Medulla oblongata (tissue), 1 donor: Measurements from ENCODE around the gene SPRTN.
A peak's percentile ranks its signal among the peaks of the same experiment; 100 is the strongest.

ENCODE experiments used
- DNase-seq: peaks from one replicate; pipeline ENCODE4 v3.0.0-alpha.2; 2015; ENCODE audit errors: extremely low spot score

SPRTN gene

DNA sequence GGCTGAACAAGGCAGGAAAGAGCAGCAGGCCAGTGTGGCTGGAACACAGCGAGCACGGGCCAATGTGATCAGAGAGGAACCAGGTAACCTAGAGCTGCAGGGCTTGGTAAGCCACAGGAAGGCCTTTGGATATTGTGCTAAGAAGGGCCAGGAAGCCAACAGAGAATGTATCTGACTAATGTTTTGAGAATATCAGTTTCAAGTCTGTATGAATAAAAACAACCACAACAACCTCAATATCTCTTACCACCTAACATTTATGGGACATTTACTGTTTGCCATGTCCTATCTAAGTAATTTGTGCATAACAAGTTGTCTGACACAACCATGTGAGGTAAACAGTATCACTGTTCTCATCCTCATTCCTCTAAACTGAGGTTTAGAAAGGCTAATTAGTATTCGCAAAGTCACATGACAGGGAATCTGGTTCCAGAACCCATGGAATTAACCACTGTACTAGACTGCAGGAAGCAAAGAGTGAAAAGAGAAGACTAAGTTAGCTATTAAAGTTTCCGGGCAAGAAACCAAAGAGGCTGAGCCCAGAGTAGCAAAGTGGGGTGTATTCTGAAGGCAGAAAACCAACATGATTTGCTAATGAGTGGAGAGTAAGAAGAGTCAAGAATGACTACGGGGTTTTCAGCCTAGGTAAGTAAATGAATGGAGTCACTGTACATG is 38.9 kb downstream of the SPRTN start:
- no peak for DNase-seq

DNA sequence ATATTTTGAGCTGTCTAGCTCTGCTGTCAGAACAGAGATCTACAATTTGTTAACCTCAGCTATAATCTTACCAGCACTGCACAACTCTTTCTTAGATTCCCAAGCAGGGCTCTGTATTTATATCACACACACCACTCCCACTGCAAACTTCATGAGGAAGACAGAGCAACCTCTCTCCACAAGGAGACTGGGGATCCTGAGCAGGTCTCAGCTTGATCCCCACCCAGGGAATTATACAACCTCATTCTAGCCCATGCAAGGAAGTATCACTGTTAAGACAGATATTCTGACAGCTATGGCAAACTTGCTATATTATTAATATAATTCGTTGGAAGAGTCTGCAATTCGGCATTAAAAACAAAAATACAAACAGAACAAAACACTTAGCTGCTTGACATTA is 43.6 kb downstream of the SPRTN start:
- DNase-seq: no peak

DNA sequence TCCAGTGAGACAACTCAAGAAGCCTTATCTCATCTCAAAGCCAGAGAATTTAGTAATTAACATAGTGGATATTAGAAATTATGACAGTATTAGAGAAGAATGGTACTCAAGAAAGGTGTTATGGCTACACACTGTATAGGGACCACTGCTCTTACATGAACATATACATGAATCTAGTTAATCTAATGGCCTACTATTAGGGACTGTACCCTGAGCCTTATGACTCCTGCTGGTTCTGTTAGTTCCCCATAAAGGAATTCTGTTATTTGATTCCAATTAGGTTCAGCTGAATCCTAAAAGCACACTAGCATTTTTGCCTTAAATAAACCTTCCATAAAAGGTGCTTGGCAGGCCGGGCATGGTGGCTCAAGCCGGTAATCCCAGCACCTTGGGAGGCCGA is 44.3 kb downstream of the SPRTN start:
- no peak for DNase-seq

DNA sequence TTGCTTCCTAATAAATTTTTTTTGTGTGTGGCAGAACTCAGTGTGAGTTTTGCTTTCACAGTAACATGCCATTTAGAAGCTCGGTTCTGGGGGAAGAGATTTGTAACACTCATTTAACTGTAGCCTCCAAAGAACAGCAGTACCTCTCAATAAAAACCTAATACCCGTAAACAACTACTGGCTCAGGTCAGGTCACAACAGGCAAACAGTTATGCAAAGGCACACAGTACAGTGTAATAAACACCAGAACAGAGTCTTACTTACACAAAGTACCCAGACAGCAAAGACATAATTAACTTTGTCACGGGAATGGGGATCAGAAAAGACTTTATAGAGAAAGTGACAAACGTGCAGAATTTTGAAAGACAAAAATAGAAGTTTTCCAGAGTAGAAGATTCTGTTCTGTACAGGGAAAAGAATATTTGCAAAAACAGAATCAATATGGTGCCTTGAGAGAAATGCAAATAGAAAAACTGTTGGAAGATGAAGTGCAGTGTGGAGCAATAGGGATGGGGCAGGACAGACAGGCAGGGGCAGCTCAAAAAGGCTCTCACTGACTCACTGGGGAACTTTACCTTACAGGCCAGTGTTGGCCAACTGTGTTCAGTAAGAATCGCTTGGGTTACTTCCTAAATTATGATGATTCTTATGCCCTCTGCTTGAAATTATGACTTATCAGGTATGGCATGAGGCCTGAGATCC is 45.2 kb downstream of the SPRTN start:
- DNase-seq: no peak

DNA sequence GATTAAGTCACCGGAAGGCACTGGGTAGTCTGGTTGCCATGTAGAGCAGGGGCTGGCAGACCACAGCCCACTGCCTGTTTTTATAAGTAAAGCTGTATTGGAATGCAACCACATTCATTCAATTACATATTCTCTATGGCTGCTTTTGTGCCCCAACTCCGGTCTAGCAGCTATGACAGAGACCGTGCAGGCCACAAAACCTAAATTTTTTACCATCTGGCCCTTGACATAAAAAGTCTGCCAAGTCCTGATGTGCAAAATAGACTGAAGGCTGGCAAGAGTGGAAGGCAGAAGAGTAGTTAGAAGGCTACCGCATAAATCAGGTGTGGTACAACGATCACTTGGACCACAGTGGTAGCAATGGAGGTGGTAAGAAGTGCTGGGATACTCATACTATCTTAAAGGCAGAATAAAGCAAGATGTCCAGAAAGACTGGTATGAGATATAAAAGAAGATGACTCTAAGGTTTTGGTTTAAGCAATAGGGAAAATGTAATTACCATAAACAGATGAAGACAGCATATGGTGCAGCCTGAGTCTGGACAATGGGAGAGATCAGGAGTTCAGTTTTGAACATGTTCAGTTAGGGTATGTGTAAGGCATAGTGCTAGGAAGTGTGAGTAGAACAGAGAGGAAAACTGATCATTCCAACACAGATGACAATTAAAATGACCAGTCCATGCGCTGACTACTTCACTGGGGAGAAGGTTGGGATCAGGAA is 46.8 kb downstream of the SPRTN start:
- DNase-seq: no peak

DNA sequence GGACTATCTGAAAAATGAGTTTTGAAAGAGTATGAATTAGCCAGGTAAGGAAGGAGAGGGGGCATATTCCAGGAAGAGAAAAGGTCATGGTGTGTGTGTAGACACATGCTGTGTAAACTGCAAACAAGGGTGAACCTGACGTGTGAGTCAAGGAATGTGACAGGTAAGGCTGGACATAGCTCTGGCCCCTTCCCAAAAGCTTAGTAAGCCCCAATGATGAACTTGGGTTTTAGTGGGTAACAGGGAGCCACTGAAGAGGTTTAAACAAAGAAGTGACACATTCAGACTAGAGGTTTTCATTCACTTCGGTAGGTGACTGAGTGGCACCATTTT is 47.3 kb downstream of the SPRTN start:
- DNase-seq: no peak

DNA sequence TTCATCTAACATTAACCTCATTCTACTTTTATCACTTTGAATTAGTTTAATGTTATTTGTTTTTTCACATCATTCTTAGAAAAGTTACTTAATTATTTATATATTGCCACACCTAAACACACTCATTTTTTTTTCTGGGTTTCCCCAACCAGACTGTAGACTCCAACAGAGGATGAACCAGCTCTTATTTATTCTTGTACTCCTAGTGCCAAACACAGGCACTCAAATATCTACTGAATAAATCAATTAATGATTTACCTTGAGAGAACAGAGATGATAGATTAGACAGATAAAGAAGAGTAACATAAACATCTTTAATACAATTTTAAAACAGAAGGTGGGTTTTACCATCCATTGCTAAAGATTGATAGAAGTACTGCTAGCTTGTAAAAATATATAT is 48.4 kb downstream of the SPRTN start:
- DNase-seq: no peak

DNA sequence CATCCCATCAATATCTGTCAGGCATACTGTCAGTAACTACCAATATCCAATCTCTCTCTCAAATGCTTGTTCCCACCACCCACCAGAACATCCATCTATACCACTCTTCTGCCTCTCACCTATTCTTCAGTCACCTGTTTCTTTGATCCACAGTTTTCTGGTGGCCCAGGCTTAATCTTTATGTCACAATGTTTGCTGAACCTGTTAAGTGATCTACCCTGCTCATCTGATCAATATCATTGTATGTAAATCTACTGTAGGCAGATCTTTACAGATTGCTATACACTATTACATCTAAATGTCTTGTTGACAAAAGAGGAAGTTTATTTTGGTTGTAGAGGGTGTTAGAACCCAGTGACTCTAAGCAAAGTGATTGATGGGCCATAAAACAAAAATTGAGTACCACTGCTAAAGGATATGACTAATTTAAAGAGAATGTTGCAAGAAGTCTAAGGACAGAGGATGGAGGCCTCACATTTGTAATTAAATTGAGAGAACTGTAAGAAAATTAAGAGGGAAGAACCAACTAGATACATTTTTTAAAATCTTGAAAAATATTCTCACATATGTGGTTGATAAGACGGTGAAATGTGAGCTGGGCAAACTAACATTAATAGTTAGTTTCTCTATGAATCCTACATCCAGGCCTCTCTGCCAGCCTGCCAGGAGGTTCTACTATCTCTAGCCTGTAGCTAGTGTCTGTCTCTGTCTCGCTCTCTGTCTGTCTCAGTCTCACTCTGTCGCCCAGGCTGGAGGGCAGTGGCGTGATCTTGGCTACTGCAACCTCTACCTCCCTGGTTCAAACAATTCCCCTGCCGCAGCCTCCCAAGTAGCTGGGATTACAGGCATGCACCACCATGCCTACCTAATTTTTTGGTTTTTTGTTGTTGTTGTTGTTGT is 49.9 kb downstream of the SPRTN start:
- DNase-seq: no peak

DNA sequence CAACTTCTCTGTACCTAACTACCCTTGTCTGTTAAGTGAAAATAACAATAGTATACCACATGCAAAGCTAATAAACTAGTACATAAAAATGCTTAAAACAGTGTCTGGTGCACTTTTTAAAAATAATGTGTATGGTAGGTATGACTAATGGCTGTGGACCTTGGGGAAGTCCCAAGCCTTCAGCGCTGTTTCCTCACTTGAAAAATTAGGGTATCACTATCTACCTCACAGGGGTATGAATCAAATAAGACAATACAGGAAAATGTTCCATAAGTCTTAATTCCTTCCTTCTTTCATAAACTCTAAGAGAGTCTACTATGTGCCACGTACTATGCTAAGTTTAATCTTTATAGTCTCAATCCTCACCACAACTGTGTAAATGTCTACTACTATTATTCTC is 52.0 kb downstream of the SPRTN start:
- no peak for DNase-seq

DNA sequence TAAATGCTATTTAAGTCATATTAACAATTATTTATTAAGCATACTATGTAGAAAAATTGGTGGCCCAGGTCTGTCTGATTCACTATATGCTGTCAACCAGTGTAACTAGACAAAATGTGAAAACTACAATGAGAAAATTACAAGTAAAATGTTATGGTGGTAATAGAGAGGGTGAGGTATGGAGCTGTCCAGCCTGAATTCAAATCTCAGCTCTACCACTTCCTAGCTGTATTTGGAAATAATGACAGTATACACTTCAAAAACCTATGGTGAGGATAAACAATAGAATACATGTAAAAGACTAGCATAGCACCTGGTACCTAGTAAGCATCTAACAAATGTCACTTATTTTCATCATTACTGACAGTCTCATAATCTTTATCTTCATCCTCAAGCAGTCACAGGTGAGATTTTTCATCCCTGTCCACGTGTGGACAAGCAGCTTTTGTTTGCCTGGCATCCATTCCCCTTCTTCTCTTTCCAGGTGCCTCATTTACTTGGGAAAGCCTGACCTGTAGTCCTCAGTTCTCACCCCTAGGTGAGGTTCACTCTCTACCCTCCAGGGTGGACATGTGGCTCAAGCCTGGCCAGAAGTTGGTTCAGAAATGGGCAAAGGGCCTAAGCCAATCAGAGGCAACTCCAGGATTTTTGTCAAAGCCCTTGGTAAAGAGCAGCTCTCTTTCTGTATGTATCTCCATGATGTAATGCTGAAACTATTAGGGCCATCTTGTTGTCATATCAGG is 54.5 kb downstream of the SPRTN start:
- no peak for DNase-seq

DNA sequence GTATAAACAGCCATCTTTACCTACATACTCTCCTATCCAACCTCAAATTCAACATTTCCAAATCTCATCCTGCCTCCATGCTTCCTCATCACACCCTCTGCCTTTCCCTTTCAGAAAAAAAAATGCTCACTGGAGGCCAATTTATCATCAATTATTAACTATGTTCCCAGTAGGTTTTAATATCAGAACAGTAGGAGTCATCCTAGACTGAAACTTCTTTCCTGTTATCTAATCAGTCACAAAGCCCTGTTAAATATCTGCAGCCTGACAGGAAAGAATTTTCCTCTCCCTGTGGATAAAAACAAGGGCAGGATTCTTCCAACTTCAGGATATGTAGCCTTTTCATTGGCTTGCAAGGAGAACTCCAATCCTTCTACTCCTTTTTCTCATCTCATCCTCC is 55.6 kb downstream of the SPRTN start:
- DNase-seq: no peak

DNA sequence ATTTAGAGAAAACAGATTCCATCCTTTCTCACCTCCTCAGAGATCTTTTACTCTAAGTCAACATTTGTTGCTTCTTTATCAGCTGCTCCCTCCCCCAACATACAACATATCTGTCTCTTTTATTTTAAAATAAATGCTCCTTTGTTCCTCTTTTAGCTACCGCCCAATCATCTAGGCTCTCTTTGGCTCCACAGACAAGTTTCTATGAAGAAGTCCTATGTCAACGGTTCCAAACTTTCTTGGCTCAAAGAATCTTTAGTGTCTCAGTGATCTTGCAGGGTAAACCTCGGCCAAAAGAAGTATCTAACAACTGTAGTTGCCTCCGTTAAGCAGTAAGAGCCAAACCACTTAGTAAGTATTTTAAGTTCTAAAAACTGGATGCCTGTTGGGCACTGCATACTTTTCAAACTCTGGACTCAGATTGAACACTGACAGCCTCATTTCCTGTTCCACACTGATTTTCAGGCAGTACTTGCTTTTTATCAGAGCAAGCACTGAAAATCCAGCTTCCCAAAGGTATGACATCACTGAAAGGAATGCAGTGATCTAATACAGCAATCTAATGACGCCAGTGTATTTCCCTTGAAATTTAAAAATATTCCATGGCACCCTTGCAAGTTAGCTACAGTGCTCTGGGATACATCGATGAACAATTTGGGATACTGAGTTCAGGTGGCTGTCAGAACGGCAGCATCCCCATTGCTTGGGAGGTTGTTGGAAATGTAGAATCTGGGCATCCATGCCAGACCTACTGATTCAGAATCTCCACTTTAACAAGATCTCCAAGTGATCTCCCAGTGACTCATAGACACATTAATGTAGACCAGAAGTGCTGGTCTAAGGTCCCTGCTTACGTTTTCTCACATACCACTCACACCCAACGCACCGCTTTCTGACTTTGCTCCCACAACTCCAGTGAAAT is 57.2 kb downstream of the SPRTN start:
- DNase-seq: peak; percentile 56

DNA sequence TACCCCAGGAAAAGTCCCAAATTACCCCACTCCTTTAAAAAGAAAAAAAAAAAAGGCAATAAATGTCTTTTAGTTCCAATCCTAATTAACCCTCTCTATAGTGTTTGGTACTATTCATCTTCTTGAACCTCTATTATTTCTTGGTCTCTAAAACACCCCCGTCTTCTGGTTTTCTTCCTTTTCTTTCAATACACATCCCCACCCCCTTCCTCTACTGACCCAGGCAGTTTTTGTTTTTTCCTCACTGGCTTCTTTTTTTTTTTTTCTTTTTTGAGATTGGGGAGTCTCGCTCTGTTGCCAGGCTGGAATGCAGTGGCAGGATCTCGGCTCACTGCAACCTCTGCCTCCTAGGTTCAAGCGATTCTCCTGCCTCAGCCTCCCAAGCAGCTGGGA is 57.9 kb downstream of the SPRTN start:
- no peak for DNase-seq

DNA sequence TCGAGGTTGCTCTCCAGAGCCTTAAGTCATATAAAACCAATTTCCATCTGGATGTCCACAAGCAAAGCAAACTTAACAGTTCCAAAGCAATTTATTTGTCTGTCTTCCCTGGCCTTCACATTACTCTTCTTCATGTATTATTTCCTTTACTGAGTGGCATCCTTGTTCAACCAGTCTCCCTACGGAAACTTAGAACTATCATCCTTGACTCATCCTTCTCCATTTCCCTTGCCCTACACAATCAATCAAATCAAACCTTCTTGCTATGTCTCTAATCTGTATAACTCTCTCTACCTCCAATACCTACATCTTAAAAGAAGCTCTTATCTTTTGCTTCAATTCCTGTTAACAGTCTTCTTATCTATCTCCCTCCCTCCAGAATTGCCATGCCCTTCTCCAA is 58.5 kb downstream of the SPRTN start:
- no peak for DNase-seq

DNA sequence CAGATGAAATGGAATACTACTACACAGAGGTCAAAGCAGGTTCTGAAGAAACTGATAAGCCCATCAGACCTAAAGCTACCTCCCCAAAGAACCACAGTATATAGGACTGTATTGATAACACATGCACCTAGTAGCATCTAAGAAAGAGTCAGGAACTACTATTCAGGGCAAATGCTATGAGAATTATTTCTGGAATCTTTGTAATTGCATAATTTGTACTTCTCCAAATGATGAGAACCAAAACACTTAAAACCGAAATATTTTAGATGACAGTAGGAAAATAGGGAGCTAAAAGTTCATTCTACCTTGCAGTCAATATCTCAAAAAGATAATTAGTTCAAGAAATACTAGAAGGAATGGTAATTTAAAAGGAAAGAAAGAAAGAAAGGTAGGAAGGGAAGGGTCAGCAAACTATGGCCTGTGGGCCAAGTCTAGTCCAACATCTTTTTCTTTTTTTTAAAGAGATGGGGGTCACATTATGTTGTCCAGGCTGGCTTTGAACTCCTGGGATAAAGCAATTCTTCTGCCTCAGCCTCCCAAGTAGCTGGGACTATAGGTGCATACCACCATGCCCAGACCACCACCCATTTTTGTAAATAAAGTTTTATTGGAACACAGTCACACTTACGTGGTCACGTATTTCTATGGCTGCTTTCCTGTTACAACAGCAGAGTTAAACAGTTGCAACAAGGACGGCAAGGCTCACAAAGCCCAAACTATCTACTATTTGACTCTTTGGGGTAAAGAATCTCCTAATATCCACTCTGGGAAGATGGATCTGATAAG is 60.0 kb downstream of the SPRTN start:
- DNase-seq: no peak

DNA sequence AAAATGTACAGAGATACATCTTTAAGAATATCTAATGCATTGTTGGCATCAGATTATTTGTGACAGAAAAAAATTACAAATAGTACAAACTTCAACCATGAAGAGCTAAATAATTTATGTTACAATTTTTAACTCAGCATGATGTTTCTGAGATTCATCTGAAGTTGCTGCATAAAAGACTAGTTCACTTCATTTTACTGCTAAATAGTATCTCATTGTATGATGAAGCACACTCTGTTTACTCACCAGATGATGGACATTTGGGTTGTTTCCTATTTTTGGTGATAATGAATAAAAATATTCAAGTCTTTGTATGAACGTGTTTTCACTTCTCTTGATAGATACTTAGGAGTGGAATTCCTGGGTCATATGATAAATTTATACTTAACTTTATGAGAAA is 63.4 kb downstream of the SPRTN start:
- DNase-seq: no peak

DNA sequence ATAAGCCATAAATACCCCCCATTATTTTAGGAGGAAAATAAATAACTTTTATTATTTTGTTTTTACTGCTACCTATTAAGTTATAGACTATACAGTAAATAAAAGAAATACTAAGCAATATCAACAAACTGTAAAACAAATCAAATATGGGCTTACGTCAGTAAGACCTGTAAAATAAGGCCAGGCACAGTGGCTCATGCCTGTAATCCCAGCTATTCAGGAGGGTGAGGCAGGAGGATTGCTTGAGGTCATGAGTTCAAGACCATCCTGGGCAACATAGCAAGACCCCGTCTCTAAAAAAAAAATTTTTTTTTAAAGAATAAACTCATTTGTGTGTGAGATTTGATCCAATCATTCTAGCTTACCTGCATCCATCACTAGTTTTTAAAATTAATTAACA is 66.2 kb downstream of the SPRTN start:
- DNase-seq: no peak
